GM13977 (cell line): ENCODE results near the gene USP7.
A peak's percentile ranks its signal among the peaks of the same experiment; 100 is the strongest.

ENCODE experiments used
- DNase-seq: peaks from one replicate; pipeline ENCODE4 v3.0.0; 2012; ENCODE audit warnings: low spot score
- in situ Hi-C: fragments of 300-500 bp; cut with MboI; formaldehyde crosslinking; loops from one replicate; pipeline ENCODE4 v1.12.0; 2022; ENCODE audit warnings: low sequenced_read_pairs, low pct_unique_long_range_greater_than_20kb, mixed read lengths, inconsistent platforms; ENCODE audit not compliant: unreplicated experiment
- TF ChIP-seq, protein P1 (sequence below): IDR thresholded peaks from 2 replicates; pipeline ENCODE4 v1.5.1; 2012; ENCODE audit warnings: mild to moderate bottlenecking, control low read depth; ENCODE audit not compliant: insufficient read depth; ENCODE audit errors: extremely low read depth, missing control alignments

Gene USP7

DNA sequence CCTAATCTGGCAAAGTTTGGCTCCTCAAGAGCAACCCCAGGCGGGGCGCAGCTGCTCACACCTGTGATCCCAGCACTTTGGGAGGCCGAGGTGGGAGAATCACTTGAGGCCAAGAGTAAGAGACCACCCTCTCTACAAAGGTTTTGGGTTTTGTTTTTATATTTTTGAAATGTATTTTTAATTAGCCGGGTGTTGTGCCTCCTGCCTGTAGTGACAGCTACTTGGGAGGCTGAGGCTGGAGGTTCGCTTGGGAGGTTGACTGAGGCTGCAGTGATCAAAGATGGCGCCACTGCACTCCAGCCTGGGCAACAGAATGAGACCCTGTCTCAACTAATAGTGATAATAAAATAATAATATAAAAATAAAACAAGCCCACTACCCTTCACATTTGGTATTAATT, 756 bp upstream of the USP7 start:
- in situ Hi-C loops, result no loop called here
- no peak for DNase-seq
- TF ChIP-seq, protein P1, sequence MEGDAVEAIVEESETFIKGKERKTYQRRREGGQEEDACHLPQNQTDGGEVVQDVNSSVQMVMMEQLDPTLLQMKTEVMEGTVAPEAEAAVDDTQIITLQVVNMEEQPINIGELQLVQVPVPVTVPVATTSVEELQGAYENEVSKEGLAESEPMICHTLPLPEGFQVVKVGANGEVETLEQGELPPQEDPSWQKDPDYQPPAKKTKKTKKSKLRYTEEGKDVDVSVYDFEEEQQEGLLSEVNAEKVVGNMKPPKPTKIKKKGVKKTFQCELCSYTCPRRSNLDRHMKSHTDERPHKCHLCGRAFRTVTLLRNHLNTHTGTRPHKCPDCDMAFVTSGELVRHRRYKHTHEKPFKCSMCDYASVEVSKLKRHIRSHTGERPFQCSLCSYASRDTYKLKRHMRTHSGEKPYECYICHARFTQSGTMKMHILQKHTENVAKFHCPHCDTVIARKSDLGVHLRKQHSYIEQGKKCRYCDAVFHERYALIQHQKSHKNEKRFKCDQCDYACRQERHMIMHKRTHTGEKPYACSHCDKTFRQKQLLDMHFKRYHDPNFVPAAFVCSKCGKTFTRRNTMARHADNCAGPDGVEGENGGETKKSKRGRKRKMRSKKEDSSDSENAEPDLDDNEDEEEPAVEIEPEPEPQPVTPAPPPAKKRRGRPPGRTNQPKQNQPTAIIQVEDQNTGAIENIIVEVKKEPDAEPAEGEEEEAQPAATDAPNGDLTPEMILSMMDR, result no peak

DNA sequence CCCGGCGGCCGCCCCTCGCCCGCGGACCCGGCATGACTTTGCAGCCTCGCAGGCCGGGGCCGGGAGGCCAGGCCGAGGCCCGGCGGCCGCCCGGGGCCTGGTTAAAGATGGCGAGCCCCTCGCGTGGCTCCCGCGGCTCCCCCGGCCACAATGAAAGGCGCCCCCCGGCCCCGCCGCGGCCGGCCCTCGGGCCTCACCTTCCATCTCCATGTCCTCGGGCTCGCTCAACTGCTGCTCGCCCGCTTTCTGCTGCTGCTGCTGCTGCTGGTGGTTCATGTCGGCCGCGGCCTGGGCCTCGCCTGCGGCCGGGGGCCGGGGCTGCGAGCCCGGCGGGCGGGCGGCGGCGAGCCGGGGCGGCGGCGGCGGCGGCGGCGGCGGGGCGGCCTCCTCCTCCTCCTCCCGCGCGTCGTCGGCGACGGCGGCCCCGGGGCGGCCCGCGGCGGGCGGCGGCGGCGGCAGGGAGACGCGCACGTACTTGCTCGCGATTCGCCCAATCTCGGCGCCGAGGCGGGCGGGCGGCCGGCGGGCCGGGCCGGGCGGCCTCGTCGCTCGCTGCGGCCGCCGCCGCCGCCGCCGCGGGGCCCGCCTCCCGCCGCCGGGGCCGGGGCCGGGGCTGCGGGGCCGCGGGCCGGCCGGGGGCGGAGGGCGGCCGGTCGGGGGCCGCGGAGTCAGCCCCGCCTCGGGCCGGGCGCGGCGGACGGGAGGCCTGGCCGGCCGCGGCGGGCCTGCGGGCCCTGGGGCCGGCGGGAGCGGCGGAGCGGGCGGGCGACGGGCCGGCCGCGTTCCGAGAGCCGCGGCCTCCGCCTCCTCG, 491 bp downstream of the USP7 start:
- no peak for DNase-seq

DNA sequence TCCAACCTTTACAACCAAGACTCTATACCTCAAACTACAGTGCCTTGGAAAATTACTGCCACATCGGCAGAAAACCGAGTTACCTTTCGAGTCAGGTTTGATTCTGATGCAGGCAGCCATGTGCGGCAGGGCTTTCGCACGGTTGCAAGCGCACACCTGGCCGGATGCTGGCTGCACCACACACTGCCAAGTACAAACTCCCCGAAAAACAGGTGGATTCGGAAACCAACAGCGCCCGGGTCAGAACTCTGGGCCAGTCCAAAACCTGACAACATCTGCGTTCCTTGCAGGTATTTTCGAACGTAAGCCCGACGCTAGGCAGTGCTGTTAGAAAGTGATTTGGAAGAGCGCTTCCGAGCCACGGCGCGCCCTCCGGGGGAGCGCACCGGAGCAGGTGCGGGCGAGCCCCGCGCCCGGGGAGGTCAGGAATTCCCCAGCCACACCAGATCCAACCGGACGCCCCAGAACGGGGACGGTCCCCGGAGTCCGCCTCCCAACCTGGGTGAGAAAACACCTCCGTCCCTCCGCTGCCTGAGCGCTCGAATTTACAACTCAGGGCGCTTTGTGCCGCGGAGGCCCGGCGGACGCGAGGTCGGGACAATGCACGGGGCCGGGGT, 1.2 kb downstream of the USP7 start:
- in situ Hi-C loops, result no loop called here
- TF ChIP-seq, protein P1, result no peak

More for the DNA sequence above, 491 bp downstream of the USP7 start:
- TF ChIP-seq, protein P1, result no peak
- in situ Hi-C loops, result no loop called here

DNA sequence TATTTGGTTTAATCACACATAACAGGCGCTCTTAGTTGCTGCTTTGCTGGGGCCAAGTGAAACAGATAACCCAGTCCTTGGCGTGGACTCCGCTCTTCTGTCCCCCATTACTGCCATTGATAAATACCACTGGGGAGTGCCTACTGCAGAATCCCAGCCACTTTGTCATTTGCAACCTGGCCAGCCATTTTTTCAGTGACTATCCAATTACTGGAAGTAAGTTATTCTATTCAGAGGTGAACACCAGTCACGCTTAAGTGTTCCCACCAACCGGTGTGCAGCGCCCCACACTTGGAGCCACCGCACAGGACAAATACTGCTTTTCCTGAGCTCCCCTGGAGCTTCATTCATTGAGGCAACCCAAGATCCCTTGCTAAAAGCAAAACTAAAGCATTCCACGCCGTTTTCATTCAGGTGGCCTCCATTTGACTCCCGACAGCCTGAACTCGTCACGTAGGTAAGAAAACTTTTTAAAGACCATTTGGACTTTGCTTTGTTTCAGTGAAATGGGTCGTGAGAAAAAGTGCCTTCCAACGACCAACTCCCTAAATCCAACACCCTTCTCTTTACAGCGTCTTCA, 1.8 kb downstream of the USP7 start:
- TF ChIP-seq, protein P1, result no peak
- in situ Hi-C loops, result no loop called here
- peak; percentile 51 for DNase-seq

More for the DNA sequence above, 1.2 kb downstream of the USP7 start:
- DNase-seq, result peak; percentile 74

DNA sequence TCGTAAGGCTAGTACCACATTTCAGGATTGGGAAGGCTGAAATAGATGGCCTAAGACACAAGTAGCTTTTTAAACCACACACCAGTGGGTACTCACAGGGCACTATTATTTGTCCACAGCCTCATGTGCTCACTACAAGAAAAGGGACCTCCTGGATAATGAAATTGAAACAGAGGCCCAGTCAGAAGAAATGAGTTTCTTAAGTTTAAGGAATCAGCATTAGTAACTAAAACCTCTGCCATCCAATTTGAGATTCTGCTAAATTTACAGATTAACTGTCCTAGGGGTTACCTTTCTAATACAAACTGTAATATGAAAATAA, 3.0 kb downstream of the USP7 start:
- in situ Hi-C loops, result no loop called here
- DNase-seq, result no peak
- TF ChIP-seq, protein P1, result no peak

DNA sequence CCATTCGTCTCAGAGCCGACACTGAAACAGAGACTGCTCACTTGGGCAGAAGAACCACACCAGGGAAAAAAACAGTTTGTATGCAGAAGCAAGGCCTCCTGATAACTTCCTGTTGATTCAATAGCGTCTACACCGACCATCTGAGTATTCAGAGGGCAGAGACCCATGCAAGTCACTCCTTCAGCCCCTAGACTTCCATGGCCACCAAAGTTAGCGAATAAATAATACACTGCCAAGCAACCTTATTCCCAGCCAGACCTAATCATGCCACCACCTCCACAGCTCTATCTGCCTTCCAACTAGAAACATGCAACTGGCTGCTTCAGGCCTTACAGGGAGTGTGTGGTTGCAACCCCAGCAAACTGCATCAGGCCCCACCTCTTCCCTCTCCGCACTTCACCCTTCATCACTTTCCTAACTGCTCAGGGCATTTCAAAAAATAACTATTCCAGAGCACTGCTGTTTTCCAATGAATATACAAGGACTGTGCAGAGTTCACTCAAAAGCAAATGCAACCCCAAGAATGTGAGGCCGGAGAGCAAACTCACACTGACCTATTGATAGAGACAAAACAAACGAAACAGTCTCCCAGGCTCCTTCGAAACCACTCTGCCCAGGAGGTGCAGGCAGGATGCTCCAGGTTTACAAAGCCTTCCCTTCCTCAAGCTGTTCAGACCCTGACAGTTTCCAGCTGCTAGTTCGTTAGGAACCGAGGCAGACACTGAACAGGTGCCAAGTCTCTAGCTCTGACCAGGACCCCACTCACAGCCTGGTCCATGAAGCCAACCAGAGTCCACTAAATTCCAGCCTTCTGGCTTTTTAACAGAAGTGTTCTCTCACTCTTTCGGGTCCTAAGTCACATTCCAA, 3.6 kb downstream of the USP7 start:
- TF ChIP-seq, protein P1, result no peak
- in situ Hi-C loops, result no loop called here
- DNase-seq, result peak; percentile 52
